Lung (tissue), 12 donors: Measurements from ENCODE around the gene PMPCA. TPM values are rescaled to one million over a fixed set of nuclear protein-coding genes. Genes with fewer than 3 reads are reported as not detected.

ENCODE experiments used
- ATAC-seq: fragments of 200-7000 bp; cut with Tn5 transposase; one replicate; pipeline ENCODE4 v1.9.1; 2020; ENCODE audit warnings: moderate number of reproducible peaks; ENCODE audit not compliant: insufficient read depth, low FRiP score
- DNase-seq, 3 donors: peaks; one replicate each; pipeline ENCODE4 v3.0.0-alpha.2; 2013 to 2017
- H3K27ac ChIP-seq, 2 donors: one replicate each; pipeline ENCODE4 v1.5.1; 2013; ENCODE audit warnings: mild to moderate bottlenecking in 2 of 2, moderate library complexity in 2 of 2, control low read depth in 1 of 2, inconsistent platforms in 1 of 2, low read depth in 1 of 2, low read length in 1 of 2
- H3K27me3 ChIP-seq, 3 donors: one replicate each; pipeline ENCODE4 v1.5.1; 2013; ENCODE audit warnings: low read length in 2 of 3; ENCODE audit not compliant: control insufficient read depth in 3 of 3, insufficient read depth in 3 of 3
- H3K36me3 ChIP-seq, 4 donors: one replicate each; pipeline ENCODE4 v1.5.1; 2013; ENCODE audit warnings: low read length in 4 of 4, mild to moderate bottlenecking in 1 of 4, moderate library complexity in 1 of 4; ENCODE audit not compliant: control insufficient read depth in 4 of 4, insufficient read depth in 4 of 4
- H3K4me1 ChIP-seq, 5 donors: one replicate each; pipeline ENCODE4 v1.5.1; 2013; ENCODE audit warnings: low read length in 5 of 5, mild to moderate bottlenecking in 2 of 5, moderate library complexity in 1 of 5; ENCODE audit not compliant: control insufficient read depth in 5 of 5, insufficient read depth in 5 of 5
- H3K4me3 ChIP-seq: one replicate; pipeline ENCODE4 v1.5.1; 2013; ENCODE audit warnings: mild to moderate bottlenecking, control low read depth, moderate library complexity
- H3K9ac ChIP-seq, 2 donors: one replicate each; pipeline ENCODE4 v1.5.1; 2013; ENCODE audit warnings: low read length in 2 of 2, control low read depth in 1 of 2; ENCODE audit not compliant: insufficient read depth in 1 of 2
- H3K9me3 ChIP-seq, 4 donors: one replicate each; pipeline ENCODE4 v1.5.1; 2013; ENCODE audit warnings: low read length in 3 of 4, mild to moderate bottlenecking in 1 of 4, moderate library complexity in 1 of 4; ENCODE audit not compliant: control insufficient read depth in 4 of 4, insufficient read depth in 3 of 4
- CTCF ChIP-seq: IDR thresholded peaks from 2 replicates; pipeline ENCODE4 v1.5.1; 2012; ENCODE audit warnings: mild to moderate bottlenecking; ENCODE audit errors: control extremely low read depth, extremely low read depth
- WGBS, 2 donors: extraction: QIAGEN DNeasy Blood & Tissue Kit; methylation state at CpG; one replicate each; pipeline ENCODE4 v1.1.7; 2013; 5-methylcytosine and 5-hydroxymethylcytosine counted together
- polyA plus RNA-seq, 2 donors: library from polyadenylated mRNA; stranded (reverse); fragments of 200-250 nt; gene quantifications; one replicate each; pipeline ENCODE4 v1.2.1, GENCODE V29; 2013
- total RNA-seq, 2 donors: library from RNA; depleted of rRNA in 1 of 2; stranded (reverse); fragments of >200 nt in 1 of 2; gene quantifications; one replicate each; pipeline ENCODE4 v1.2.1, GENCODE V29; 2014 to 2021
- donor health status: control.
- donor health status: control.
- donor health status: Bipolar disorder and iron deficiency.
- donor health status: healthy.
- donor health status: DM: yes; HTN: yes; CAD: no.

PMPCA gene
- total and polyA plus RNA-seq, 4 donors = 26.5 to 46.7 (median 40.5) TPM

DNA sequence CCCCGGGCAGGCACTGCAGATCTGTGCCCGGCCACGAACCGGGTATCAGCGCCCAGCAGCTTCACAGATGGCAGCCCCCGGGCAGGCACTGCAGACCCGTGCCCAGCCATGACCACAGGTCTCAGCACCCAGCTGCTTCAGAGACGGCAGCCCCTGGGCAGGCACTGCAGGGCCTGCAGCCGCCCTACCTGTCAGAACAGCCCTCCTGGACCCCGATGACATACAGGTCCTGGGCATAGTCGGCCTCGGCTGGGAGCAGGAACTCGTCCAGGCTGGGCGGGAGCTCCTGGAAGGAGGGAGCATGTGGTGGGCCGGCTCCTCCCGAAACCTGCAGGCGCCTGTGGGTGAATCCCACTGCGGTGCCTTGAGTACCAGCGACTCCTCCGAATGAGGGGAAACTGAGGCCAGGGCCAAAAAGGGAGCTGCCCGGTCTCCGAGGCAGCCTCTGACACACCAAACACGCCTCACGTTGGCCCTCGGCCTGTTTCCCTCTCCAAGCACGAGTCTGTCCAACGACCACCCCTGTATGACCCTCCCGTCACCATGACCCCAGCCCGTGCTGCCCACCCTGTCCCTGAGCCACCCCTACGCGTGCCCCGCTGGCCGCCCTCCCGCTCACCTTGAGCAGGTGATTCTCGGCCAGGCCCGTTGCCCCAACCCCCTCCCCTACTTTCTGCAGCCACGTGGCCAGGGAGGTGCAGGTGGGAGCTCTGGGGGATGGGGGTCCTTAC is 23.6 kb downstream of the PMPCA start:
- ATAC-seq (no peak), DNase-seq (no peak)
- Histone ChIP-seq H3K9ac (no peak overlapping the region), H3K27ac (no peak overlapping the region), H3K36me3 (peaks cover 0 to 38% (median 10%) of the 10 kb centered on the region in 4 donors), H3K4me1 (peaks cover 4 to 19% (median 11%) of the 10 kb centered on the region in 5 donors), H3K9me3 (no peaks in the 10 kb centered on the region), H3K4me3 (no peak overlapping the region), H3K27me3 (no peaks in the 10 kb centered on the region)
- TF ChIP-seq CTCF = no peak
- 93 to 94% methylated on average over 35 to 37 of the region's 37 CpGs for WGBS, 2 donors

GRCh38 chr9:136434580-136435169 is 24.2 kb downstream of the PMPCA start:
- no peak overlapping the region for H3K27ac ChIP-seq
- H3K9ac ChIP-seq = no peak overlapping the region
- no peak for TF ChIP-seq CTCF
- no peaks in the 10 kb centered on the region for H3K27me3 ChIP-seq
- ATAC-seq (no peak), DNase-seq (no peak)
- peaks cover 0 to 32% (median 8%) of the 10 kb centered on the region in 4 donors for H3K36me3 ChIP-seq
- H3K4me1 ChIP-seq = peaks cover 4 to 19% (median 11%) of the 10 kb centered on the region in 5 donors
- no peaks in the 10 kb centered on the region for H3K9me3 ChIP-seq
- no peak overlapping the region for H3K4me3 ChIP-seq
- WGBS, 2 donors = 93 to 94% methylated on average over 17 of the region's 17 CpGs

DNA sequence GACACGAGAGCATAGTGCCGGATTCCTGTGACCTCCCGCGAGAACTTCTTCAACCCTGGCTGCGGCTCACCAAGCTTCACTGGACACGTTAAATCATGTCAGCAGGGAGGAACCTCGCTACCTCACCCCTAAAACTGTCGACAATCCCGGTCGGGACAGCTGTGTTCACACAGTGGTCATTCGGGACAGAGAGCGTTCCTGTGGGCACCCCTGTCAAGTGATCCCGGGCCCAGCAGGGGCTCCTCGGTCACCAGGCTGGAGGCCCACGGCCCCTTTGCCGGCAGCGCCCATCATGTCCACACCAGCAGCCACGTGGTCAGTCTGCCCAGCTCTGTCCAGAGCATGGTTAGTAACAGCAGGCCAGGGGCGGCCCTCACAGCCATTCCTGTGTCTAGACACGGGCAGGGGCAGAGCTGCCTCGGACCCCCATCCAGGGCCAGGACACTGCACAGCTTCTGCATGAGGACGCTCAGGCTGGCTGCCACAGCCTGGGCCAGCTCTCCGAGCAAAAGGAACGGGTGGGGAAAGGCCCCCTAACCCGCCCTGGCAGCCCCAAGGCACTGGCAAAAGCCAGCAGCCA is 25.7 kb downstream of the PMPCA start:
- peaks cover 0 to 22% (median 13%) of the 10 kb centered on the region in 4 donors for H3K36me3 ChIP-seq
- H3K4me3 ChIP-seq = no peak overlapping the region
- DNase-seq (no peak), ATAC-seq (no peak)
- H3K4me1 ChIP-seq = peaks cover 4 to 24% (median 11%) of the 10 kb centered on the region in 5 donors
- no peak for TF ChIP-seq CTCF
- no peak overlapping the region for H3K9ac ChIP-seq
- no peak overlapping the region for H3K27ac ChIP-seq
- no peaks in the 10 kb centered on the region for H3K9me3 ChIP-seq
- WGBS, 2 donors = 92 to 97% methylated on average over 25 of the region's 25 CpGs
- no peaks in the 10 kb centered on the region for H3K27me3 ChIP-seq
